OCI-LY3 (cell line): ENCODE results near the gene AKAP12.

Experiments
- H2AFZ ChIP-seq: fragments of 200-600, 300-600 bp; shearing (Covaris generic); 2 replicates; pipeline ENCODE4 v1.6.0; 2014; ENCODE audit warnings: antibody characterized with exemption, low read depth, low read length
- H3K27ac ChIP-seq: fragments of 200-600, 300-600 bp; sonication (generic); 2 replicates; pipeline ENCODE4 v1.5.1; 2014; ENCODE audit warnings: mild to moderate bottlenecking, low read length, moderate library complexity, mixed read lengths
- H3K27me3 ChIP-seq: fragments of 200-600, 300-600 bp; sonication (generic); 2 replicates; pipeline ENCODE4 v1.6.1; 2014; ENCODE audit warnings: low read depth, low read length, mixed read lengths
- H3K36me3 ChIP-seq: fragments of 200-600, 300-600 bp; sonication (generic); replicated peaks from 2 replicates; pipeline ENCODE3; 2014; ENCODE audit warnings: low read depth, low read length, mixed read lengths
- H3K4me1 ChIP-seq: fragments of 300-600, 200-600 bp; sonication (generic); 2 replicates; pipeline ENCODE4 v1.6.1; 2014; ENCODE audit warnings: low read length, mixed read lengths
- H3K4me2 ChIP-seq: fragments of 200-600, 300-600 bp; sonication (generic); 2 replicates; pipeline ENCODE4 v1.6.1; 2014; ENCODE audit warnings: low read length, mixed read lengths
- H3K4me3 ChIP-seq: fragments of 300-600, 200-600 bp; sonication (generic); 2 replicates; pipeline ENCODE4 v1.5.1; 2014; ENCODE audit warnings: antibody characterized with exemption, mild to moderate bottlenecking, low read length, moderate library complexity
- H3K79me2 ChIP-seq: fragments of 300-600, 200-600 bp; shearing (Covaris generic); 2 replicates; pipeline ENCODE4 v1.6.1; 2014; ENCODE audit warnings: mild to moderate bottlenecking, low read length, mixed read lengths
- H3K9ac ChIP-seq: fragments of 300-600, 200-600 bp; shearing (Covaris generic); 2 replicates; pipeline ENCODE4 v1.6.0; 2014; ENCODE audit warnings: mild to moderate bottlenecking, low read length, moderate library complexity
- H3K9me3 ChIP-seq: fragments of 200-600, 300-600 bp; shearing (Covaris generic); 2 replicates; pipeline ENCODE4 v1.6.1; 2014; ENCODE audit warnings: low read length, mixed read lengths; ENCODE audit not compliant: insufficient read depth
- H4K20me1 ChIP-seq: fragments of 200-600, 300-600 bp; sonication (generic); 2 replicates; pipeline ENCODE4 v1.6.1; 2016; ENCODE audit warnings: low read length, mixed read lengths; ENCODE audit not compliant: insufficient read depth
- CTCF ChIP-seq: fragments of 200-600, 300-600 bp; sonication (generic); IDR thresholded peaks from 2 replicates; pipeline ENCODE4 v1.5.1; 2014; ENCODE audit warnings: antibody characterized with exemption, low read length, low read depth
- EZH2phosphoT487 ChIP-seq: fragments of 200-600 bp; shearing (Covaris generic); IDR thresholded peaks from 2 replicates; pipeline ENCODE4 v1.6.1; 2018; ENCODE audit warnings: antibody characterized with exemption, mixed run types, low read depth

Gene AKAP12

GRCh38 chr6:151265282-151265681 lies 25.5 kb downstream of the AKAP12 start:
- no peak overlapping the region for H3K9ac ChIP-seq
- no peaks in the 10 kb centered on the region for H4K20me1 ChIP-seq
- TF ChIP-seq CTCF (no peak), EZH2phosphoT487 (no peak)
- no peak overlapping the region for H3K4me2 ChIP-seq
- no peak overlapping the region for H2AFZ ChIP-seq
- H3K27me3 ChIP-seq = no peaks in the 10 kb centered on the region
- no peak overlapping the region for H3K27ac ChIP-seq
- no peaks in the 10 kb centered on the region for H3K79me2 ChIP-seq
- no peaks in the 10 kb centered on the region for H3K36me3 ChIP-seq
- no peak overlapping the region for H3K4me3 ChIP-seq
- no peaks in the 10 kb centered on the region for H3K9me3 ChIP-seq
- H3K4me1 ChIP-seq = no peaks in the 10 kb centered on the region

- Histone ChIP-seq H4K20me1 (no peaks in the 10 kb centered on the region), H3K27ac (no peak overlapping the region), H3K4me1 (no peaks in the 10 kb centered on the region), H3K9me3 (no peaks in the 10 kb centered on the region), H3K79me2 (no peaks in the 10 kb centered on the region), H3K9ac (no peak overlapping the region), H2AFZ (no peak overlapping the region), H3K4me3 (no peak overlapping the region), H3K36me3 (no peaks in the 10 kb centered on the region), H3K27me3 (no peaks in the 10 kb centered on the region), H3K4me2 (no peak overlapping the region)
- TF ChIP-seq CTCF = no peak
- no peak for TF ChIP-seq EZH2phosphoT487
These were observed 29.7 kb downstream of the AKAP12 start for GRCh38 chr6:151269321-151269995.

GRCh38 chr6:151275121-151275520 lies 35.4 kb downstream of the AKAP12 start:
- H3K4me2 ChIP-seq = no peak overlapping the region
- H3K79me2 ChIP-seq = no peaks in the 10 kb centered on the region
- H2AFZ ChIP-seq = no peak overlapping the region
- H3K9ac ChIP-seq = no peak overlapping the region
- H4K20me1 ChIP-seq = no peaks in the 10 kb centered on the region
- TF ChIP-seq EZH2phosphoT487 (no peak), CTCF (no peak)
- no peak overlapping the region for H3K27ac ChIP-seq
- no peaks in the 10 kb centered on the region for H3K27me3 ChIP-seq
- no peaks in the 10 kb centered on the region for H3K9me3 ChIP-seq
- no peaks in the 10 kb centered on the region for H3K4me1 ChIP-seq
- no peak overlapping the region for H3K4me3 ChIP-seq
- no peaks in the 10 kb centered on the region for H3K36me3 ChIP-seq

- Histone ChIP-seq H3K9ac (no peak overlapping the region), H3K27me3 (no peaks in the 10 kb centered on the region), H3K9me3 (no peaks in the 10 kb centered on the region), H3K4me3 (no peak overlapping the region), H4K20me1 (no peaks in the 10 kb centered on the region), H2AFZ (no peak overlapping the region), H3K4me1 (no peaks in the 10 kb centered on the region), H3K36me3 (no peaks in the 10 kb centered on the region), H3K79me2 (no peaks in the 10 kb centered on the region), H3K27ac (no peak overlapping the region), H3K4me2 (no peak overlapping the region)
- TF ChIP-seq CTCF = no peak
- no peak for TF ChIP-seq EZH2phosphoT487
These were observed 35.8 kb downstream of the AKAP12 start for GRCh38 chr6:151275566-151275965.
